PC-3 (cell line): ENCODE measurements around the gene C1QTNF5.

Experiments used
- CTCF ChIP-seq: fragments of 300-600 bp; sonication (generic); conservative IDR thresholded peaks from 2 replicates; pipeline ENCODE4 v1.5.1; 2017; ENCODE audit warnings: antibody characterized with exemption, low read depth, mild to moderate bottlenecking, low read length
- EZH2 ChIP-seq: fragments of 300-600 bp; sonication (generic); IDR thresholded peaks from one replicate; pipeline ENCODE4 v1.6.1; 2017; ENCODE audit warnings: antibody characterized with exemption, mild to moderate bottlenecking, low read length; ENCODE audit not compliant: unreplicated experiment
- EZH2phosphoT487 ChIP-seq: fragments of 300-600 bp; sonication (generic); IDR thresholded peaks from 2 replicates; pipeline ENCODE4 v1.6.1; 2018; ENCODE audit warnings: mild to moderate bottlenecking, antibody characterized with exemption, low read length, borderline replicate concordance

DNA sequence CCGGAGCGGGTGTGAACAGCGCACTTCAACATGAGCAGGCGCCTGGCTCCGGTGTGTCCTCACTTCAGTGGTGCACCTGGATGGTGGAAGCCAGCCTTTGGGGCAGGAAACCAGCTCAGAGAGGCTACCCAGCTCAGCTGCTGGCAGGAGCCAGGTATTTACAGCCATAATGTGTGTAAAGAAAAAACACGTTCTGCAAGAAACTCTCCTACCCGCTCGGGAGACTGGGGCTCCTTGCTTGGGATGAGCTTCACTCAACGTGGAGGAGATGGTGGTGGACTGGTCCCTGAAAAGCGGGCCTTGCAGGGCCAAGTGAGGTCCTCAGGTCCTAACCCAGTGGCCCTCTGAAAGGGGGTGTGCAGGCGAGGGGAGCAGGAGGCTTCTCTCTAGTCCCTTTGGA, 31.3 kb downstream of the C1QTNF5 start:
- TF ChIP-seq CTCF = no peak
- TF ChIP-seq EZH2phosphoT487 = no peak
- no peak for TF ChIP-seq EZH2
